NCI-H510A (cell line): ENCODE results near the gene RAB13.
"Not testable (repeated sequence)": the region's sequence is repeated elsewhere in the genome, so short reads cannot be mapped to it uniquely, and the experiment has no call there.

ENCODE experiments used
- DNase-seq: peaks from one replicate; lab custom pipeline; 2025; lab: John Stamatoyannopoulos, UW

The RAB13 gene

GRCh38 chr1:153985941-153986761 is at the start of gene RAB13:
TSS of gene RAB13 (minus strand) at chr1:153986339. CDS start at chr1:153986236, 103 bp downstream.
- peak; percentile 74 for DNase-seq

- not testable (repeated sequence) for DNase-seq
Measured at GRCh38 chr1:154033697-154034096, 47.6 kb upstream of the RAB13 start.

- no peak for DNase-seq
Measured at GRCh38 chr1:154019940-154020339, 33.8 kb upstream of the RAB13 start.

GRCh38 chr1:154019269-154019668 is 33.1 kb upstream of the RAB13 start:
- DNase-seq: no peak

- DNase-seq: no peak
Measured at GRCh38 chr1:154014154-154014907, 28.2 kb upstream of the RAB13 start.

- not testable (repeated sequence) for DNase-seq
Measured at GRCh38 chr1:154012543-154012942, 26.4 kb upstream of the RAB13 start.

GRCh38 chr1:154012129-154012528 is 26.0 kb upstream of the RAB13 start:
- DNase-seq: no peak

GRCh38 chr1:154006136-154006535 is 20.0 kb upstream of the RAB13 start:
- no peak for DNase-seq

GRCh38 chr1:154000420-154000819 is 14.3 kb upstream of the RAB13 start:
- DNase-seq: no peak

GRCh38 chr1:153996882-153997281 is 10.7 kb upstream of the RAB13 start:
- not testable (repeated sequence) for DNase-seq

GRCh38 chr1:153995640-153996039 is 9.5 kb upstream of the RAB13 start:
- DNase-seq: no peak

- no peak for DNase-seq
Measured at GRCh38 chr1:153995202-153995601, 9.1 kb upstream of the RAB13 start.

GRCh38 chr1:153991806-153992205 is 5.7 kb upstream of the RAB13 start:
- DNase-seq: no peak

GRCh38 chr1:153991151-153991630 is 5.1 kb upstream of the RAB13 start:
- no peak for DNase-seq

GRCh38 chr1:153990468-153991150 is 4.5 kb upstream of the RAB13 start, which contains the start of gene RPS27:
TSS of gene RPS27 (plus strand) at chr1:153990762. CDS start at chr1:153990797, 35 bp downstream.
- peak; percentile 96 for DNase-seq

GRCh38 chr1:153987621-153988020 is 1.5 kb upstream of the RAB13 start:
- DNase-seq: no peak

- DNase-seq: no peak
Measured at GRCh38 chr1:153985341-153985912, 712 bp downstream of the RAB13 start.

GRCh38 chr1:153984123-153984894 is 1.8 kb downstream of the RAB13 start:
- no peak for DNase-seq

- DNase-seq: not testable (repeated sequence)
Measured at GRCh38 chr1:153981735-153982134, 4.4 kb downstream of the RAB13 start.

- DNase-seq: not testable (repeated sequence)
Measured at GRCh38 chr1:153979091-153979490, 7.0 kb downstream of the RAB13 start.

- DNase-seq: no peak
Measured at GRCh38 chr1:153978274-153978909, 7.7 kb downstream of the RAB13 start.
